Fibroblast of skin of left quadriceps (primary cell): ENCODE results near the gene GNB1.

ENCODE experiments used
- DNase-seq, 2 experiments: peaks; one replicate each; pipeline ENCODE4 v3.0.0-alpha.2; 2013; ENCODE audit warnings: low read depth in 2 of 2

GNB1 gene

DNA sequence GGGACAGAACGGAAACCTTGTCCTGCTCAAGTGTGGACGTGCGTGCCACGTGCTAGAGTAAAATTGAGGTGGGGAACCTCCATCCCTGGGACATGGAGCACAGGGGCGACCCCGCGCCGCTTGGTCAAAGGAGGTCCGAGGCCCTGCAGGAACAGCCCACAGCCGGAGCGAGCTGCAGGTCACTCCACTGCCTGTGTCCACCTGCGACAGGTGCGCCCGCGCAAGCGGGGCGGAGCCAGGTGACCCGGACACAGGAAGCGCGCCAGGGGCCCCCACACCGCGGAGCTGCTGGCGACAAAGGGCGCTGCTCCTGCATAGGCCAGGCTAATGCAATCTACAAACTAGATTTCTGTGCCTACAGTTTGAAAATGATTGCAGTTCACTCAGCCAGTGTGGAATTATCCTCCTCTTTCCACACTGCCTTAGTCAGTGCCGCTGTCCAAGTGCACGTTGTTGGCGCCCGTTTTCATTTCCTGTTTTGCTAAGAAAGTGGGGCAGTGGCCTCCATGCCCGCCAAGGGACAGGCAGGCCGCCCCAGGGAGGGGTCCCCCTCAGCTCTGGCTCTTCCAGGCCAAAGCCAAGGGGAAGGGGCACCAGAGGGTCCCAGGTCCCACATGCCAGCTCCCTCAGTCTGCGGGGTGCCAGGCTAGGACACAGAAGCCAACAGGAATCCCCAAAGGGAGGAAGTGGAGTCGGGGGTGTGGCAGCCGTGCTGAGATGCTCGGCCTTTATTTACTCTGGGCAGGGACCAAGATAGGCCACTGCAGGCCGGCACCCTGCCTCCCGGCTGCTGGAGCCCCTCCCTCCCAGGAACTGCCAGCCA, 108.3 kb downstream of the GNB1 start:
- no peak for DNase-seq

- no peak for DNase-seq
Measured at GRCh38 chr1:1781526-1781903, 109.4 kb downstream of the GNB1 start.

DNA sequence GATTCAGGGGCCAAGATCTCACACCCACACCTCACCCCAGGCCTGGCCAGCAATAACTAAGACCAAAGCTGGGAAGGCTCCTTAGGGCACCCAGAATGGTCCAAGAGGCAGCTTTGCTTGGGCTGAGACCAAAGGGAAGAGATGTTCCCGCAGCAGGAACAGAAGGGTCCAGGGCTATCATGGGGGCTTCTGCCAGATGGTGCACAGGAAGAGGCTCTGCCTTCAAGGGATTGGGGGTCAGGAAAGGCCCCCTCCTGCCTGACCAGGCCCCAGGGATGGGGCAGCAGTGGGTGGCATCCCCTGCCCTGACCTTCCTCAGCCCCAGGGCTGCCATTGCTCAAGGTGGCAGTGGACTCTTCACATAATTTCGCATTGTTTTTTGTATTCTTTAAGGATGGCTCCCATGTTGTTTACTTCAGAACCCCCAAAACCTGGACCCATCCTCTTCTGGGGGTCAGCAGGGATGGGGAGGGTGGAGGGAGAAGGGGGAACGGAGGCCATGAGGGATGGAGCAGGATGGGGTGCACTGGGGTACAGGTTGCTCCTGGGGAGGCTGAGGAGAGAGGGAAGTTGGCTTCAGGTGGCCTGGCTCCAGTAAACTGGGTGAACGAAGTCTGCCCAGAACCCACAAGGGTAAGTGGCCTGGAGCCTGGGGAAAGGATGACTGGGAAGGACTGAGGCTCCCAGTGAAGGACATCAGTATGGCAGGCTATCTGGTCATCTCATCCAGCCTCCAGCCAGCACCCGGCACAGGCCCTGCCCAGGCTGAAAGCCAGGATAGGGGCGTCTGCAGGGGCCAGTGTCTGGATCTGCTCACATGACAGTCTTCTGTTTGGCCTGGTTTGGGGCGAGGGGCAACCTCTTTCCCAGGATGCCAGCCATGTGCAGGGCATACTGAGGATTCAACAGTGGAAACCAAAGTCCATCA, 110.0 kb downstream of the GNB1 start:
- DNase-seq = no peak

DNA sequence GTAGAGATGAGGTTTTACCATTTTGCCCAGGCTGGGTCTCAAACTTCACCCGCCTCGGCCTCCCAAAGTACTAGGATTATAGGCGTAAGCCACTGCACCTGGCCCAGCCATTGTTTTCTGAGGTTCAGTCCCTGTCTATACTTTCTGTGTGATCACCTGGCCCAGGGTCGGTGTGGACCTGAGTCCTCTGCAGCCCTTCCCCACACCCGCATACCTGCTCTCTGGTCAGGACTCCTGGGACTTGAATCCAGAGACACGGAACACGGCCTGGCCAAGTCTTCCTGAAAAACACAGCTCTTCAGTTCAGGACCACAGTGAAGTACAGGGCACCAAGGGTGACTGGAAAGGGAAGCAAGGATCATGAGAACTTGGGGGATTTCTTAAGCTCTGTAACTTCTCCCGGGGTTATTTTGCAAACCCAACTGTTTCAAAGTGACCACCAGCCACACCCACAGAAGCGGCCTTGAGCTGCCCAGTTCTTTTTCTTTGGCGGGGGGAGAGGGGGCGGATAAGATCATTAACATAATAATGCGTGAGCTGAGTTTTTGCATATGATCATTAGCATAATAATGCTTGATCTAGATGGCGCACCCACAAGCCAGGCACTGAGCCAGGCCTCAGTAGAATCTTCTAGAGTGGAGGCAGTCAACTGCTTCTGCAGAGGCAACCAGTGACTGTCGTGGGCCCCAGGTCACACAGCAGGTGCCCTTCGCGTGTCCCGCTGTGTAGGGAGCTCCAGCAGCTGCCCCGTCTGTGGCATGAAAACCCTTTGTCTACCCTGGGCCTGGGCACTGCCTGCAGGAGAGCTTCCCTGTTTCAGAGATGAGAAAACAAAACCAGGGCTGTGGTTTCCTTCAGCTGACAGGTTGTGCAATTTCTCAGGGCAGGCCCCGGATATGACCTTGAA, 110.9 kb downstream of the GNB1 start:
- DNase-seq = no peak

- no peak for DNase-seq
Measured at GRCh38 chr1:1779320-1779675, 111.6 kb downstream of the GNB1 start.

GRCh38 chr1:1778663-1779319, 112.1 kb downstream of the GNB1 start:
- DNase-seq = no peak

- DNase-seq = peak in 1 of 2 experiments; percentile 20
Measured at GRCh38 chr1:1777950-1778662, 112.8 kb downstream of the GNB1 start, which contains the start of gene NADK. NADK (minus strand) TSS chr1:1778470; CDS start chr1:1765406, 13,064 bp downstream.

GRCh38 chr1:1777583-1777899, 113.3 kb downstream of the GNB1 start:
- no peak for DNase-seq

DNA sequence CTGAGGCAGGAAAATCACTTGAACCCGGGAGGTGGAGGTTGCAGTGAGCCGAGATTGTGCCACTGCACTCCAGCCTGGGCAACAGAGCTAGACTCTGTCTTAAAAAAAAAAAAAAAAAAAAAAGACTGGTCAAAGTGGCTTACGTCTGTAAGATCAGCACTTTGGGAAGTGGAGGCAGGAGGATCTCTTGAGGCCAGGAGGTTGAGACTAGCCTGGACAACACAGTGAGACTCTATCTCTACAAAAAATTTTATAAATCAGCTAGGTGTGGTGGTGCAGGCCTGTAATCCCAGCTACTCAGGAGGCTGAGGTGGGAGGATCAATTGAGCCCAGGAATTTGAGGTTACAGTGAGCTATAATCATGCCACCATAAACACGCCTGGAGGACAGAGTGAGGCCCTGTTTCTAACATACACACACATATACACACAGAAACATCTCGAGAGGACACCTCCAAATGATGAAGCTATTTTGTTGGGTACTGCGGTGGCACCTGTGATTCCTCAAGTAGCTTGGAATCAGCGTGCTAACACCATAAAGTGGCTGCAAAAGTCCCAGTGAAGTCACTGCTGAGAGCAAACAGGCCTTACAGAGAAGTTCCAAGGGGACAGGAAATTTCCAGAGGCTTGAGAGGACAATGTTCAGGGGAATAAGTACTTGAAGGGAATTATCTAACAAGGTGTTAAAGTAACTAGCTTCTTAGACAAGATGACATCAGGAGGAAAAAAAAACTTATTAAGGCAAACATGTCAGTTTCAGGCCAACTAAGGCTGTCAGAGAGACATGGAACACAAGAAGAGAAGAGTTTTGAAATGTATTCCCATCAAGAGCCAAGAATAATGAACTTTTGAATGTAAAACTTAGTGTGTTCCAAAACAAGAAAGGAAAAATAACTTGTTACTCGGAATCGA, 114.0 kb downstream of the GNB1 start:
- DNase-seq = no peak

- DNase-seq = no peak
Measured at GRCh38 chr1:1775327-1776226, 115.3 kb downstream of the GNB1 start.

- no peak for DNase-seq
Measured at GRCh38 chr1:1773874-1774273, 117.0 kb downstream of the GNB1 start.

- no peak for DNase-seq
Measured at GRCh38 chr1:1771096-1771495, 119.8 kb downstream of the GNB1 start.

DNA sequence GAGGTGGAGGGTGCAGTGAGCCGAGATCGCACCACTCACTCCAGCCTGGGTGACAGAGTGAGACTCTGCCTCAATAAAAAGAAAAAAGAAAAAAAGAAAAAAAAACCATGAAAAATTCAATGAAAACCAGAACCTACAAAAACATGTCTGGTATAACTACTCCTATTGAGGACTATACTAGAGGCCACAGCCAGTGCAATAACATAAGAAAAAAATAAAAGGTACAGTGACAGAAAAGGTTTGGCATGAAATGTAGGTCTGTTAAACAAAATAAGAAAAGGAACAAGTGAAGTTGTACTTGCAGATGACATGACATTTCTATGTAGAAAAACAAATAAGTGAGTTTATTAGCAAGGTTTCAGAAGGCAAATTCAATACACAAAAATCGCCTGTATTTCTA, 120.8 kb downstream of the GNB1 start:
- no peak for DNase-seq

- DNase-seq = no peak
Measured at GRCh38 chr1:1768249-1768992, 122.5 kb downstream of the GNB1 start.

DNA sequence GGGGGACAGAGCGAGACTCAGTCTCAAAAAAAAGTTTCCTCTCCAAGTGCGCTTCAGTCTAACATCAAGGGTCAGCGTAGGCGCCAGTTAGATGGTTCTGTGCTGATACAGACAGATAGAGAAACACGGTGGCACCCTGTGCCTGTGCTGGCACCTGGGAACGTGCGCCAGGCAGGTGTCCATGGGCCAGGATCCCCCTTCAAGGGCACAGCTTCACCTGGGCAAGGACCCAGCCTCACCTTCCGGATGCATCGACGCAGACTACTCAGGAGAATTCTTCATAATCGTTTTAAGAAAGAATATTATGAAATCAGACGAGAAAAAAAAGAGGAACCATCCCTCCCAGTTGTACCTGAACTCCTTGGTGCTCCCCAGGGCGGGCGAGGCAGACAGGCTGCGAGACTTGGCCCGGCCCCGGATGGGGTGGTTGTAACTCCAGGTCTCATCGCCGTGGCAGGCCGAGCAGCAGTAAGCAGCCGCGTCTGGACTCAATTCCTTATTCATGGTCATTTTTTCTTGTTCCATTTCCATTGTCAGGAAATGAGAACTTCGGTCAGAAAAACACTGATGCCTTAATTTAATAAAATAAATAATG, 125.9 kb downstream of the GNB1 start:
- no peak for DNase-seq

DNA sequence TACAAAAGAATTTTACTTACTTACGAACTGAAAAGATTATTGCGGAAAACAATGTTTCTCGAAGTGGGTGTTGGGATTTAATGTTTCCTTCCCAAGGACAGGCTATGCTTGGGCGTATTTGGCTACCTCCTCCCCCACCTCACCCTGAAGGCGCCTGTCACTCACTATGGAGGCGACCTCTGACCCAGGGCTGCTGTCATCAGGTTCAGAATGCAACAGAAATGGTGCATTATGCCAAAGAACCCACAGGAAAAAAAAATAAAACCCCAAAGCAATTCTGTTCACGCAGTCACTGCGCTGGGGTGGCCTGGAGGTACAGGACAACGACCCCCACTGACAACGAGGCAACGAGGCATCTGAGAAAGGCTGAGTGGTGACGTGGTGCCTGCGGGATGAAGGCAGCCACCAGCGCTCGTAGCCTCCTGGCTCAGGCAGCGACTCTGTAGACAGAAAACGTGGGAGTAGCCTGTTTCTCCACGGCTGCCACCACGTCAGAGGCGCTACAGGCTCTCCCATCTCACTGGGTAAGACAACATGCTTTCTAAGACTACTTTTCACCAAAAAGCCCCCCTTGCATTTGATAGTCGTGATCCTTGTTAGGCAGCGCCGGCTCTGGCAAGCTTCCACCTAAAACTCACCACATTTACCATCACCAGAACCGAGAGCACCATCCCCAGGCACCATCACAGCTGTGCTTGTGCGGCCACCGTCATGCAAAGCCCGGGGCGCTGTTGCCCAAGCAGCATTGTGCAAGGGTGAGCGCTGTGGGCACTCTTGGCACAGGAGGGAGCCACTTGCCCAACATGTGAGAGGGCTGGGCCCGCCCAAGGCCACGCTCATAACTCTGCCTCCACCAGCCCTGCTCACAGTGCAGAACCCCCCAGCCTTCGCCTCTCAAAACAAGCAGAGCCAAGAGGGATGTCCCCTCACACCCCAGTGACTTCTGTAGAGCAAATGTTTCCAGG, 126.9 kb downstream of the GNB1 start:
- DNase-seq = no peak
